ENCODE measurements around the gene SEC22C. TPM values are rescaled to one million over a fixed set of nuclear protein-coding genes. Genes with fewer than 3 reads are reported as not detected.

Gene SEC22C
- total RNA-seq, 4 donors from 2014 or later, result 22.4 to 44.4 (median 28.5) TPM

DNA sequence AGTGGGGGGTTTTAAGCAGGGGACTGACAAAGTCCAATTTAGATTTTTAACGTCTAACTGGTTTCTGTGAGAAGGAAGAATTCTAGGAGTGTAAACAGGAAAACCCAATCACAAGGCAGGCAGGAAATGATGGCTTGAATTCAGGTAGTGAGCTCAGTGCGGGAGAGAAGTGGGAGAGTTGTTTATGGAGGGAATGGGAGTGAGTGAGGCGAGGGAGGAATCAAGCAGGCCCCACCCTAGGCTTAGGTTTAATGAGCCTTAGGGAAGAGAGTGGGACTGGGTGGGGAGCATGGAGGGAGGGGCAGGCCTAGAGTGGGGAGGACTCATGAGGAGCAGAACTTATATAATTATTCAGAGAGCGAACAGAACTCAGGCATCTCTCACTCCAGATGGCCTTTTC is 61.4 kb downstream of the SEC22C start:
- Histone ChIP-seq H3K9me3 (no peaks in the 10 kb centered on the region), H3K4me1 (peaks cover 50% of the 10 kb centered on the region), H3K4me3 (no peak overlapping the region), H3K27ac (peak overlapping the region; percentile 29), H3K36me3 (peaks cover 12% of the 10 kb centered on the region), H3K27me3 (no peaks in the 10 kb centered on the region)
- WGBS, result 50% methylated on average over 4 of the region's 4 CpGs
- no peak for TF ChIP-seq POLR2A (IDR thresholded peaks at IDR 0.05)
- TF ChIP-seq EP300 (IDR thresholded peaks at IDR 0.05), result no peak
- no peak for TF ChIP-seq CTCF (IDR thresholded peaks at IDR 0.05)
- no peak for TF ChIP-seq POLR2AphosphoS5 (IDR thresholded peaks at IDR 0.05)
- no peak for DNase-seq (ENCODE audit: low spot score in 2 of 2)

DNA sequence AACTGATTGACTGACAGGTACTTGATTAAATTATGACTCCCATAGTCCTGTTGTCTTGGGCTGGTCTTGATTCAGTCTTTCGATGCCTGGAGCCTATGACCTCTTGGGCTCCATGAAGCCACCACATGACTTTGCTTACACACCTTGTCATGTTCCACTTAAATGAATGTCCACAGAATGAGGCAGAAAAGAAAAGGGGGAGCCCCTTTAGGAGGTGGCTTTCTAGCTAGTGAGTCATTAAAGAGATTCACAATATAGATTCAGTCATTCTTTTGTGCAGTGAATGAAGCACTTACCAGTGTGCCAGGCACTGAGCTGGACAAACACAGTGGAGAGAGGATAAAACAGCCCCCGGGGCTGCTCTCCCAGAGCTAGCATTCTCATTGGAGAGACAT is 62.2 kb downstream of the SEC22C start:
- DNase-seq (ENCODE audit: low spot score in 2 of 2), result no peak
- Histone ChIP-seq H3K27me3 (no peaks in the 10 kb centered on the region), H3K27ac (peak overlapping the region; percentile 29), H3K36me3 (peaks cover 12% of the 10 kb centered on the region), H3K4me1 (peaks cover 57% of the 10 kb centered on the region), H3K4me3 (no peak overlapping the region), H3K9me3 (no peaks in the 10 kb centered on the region)
- WGBS, result 86% methylated on average over 2 of the region's 2 CpGs
- TF ChIP-seq CTCF (IDR thresholded peaks at IDR 0.05) (no peak), EP300 (IDR thresholded peaks at IDR 0.05) (no peak), POLR2A (IDR thresholded peaks at IDR 0.05) (no peak), POLR2AphosphoS5 (IDR thresholded peaks at IDR 0.05) (no peak)

DNA sequence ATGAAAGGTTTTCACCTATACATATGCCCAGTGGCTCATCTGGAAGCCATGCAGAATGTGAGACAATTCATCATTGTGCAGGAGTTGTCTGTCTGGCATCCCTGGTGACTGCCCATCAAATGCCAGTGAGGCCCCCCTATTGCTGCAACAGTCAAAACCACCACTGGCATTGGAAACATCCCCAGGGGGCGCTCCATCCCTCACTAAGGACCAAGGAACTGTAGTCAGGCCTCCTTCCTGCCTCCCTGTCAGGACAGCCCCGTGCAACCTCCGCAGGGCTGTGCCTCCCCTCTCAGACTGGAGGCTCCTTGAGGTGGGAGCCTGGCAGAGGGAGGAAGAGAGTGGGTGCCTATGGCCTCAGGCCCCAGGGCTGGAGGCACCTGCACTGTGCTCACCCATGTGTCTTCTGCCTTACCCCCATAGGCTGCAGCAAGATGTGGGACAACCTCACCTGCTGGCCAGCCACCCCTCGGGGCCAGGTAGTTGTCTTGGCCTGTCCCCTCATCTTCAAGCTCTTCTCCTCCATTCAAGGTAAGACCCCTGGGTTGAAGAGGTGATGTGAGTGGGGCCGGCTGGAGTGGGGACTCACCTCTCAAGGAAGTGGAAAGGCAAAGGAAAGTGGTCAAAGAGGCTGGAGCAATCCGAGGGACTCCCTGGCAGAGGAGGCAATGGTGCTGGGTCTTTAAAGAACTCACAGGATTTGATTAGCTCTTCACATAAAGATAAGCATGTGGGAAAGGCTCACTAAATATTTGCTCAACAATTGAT is 62.8 kb downstream of the SEC22C start:
- Histone ChIP-seq H3K36me3 (peaks cover 12% of the 10 kb centered on the region), H3K4me3 (no peak overlapping the region), H3K27me3 (no peaks in the 10 kb centered on the region), H3K9me3 (no peaks in the 10 kb centered on the region), H3K4me1 (peaks cover 63% of the 10 kb centered on the region), H3K27ac (no peak overlapping the region)
- TF ChIP-seq POLR2AphosphoS5 (IDR thresholded peaks at IDR 0.05) (no peak), EP300 (IDR thresholded peaks at IDR 0.05) (no peak)
- DNase-seq (ENCODE audit: low spot score in 2 of 2), result no peak
- 92% methylated on average over 3 of the region's 6 CpGs for WGBS

- H3K27ac ChIP-seq, result peak overlapping the region; percentile 91
- no peak overlapping the region for H3K4me3 ChIP-seq
- H3K4me1 ChIP-seq, result peaks cover 77% of the 10 kb centered on the region
- no peaks in the 10 kb centered on the region for H3K36me3 ChIP-seq
- TF ChIP-seq POLR2A (IDR thresholded peaks at IDR 0.05) (no peak), POLR2AphosphoS5 (IDR thresholded peaks at IDR 0.05) (no peak), EP300 (IDR thresholded peaks at IDR 0.05) (no peak), CTCF (IDR thresholded peaks at IDR 0.05) (no peak)
- no peaks in the 10 kb centered on the region for H3K9me3 ChIP-seq
- H3K27me3 ChIP-seq, result no peaks in the 10 kb centered on the region
- no peak for DNase-seq (ENCODE audit: low spot score in 2 of 2)
- 60% methylated on average over 3 of the region's 4 CpGs for WGBS
Measured at GRCh38 chr3:42517117-42517516, 64.7 kb downstream of the SEC22C start.

- WGBS, result 63% methylated on average over 4 of the region's 5 CpGs
Measured at GRCh38 chr3:42516443-42516842, 65.3 kb downstream of the SEC22C start.

More at GRCh38 chr3:42516443-42516842, 65.3 kb downstream of the SEC22C start:
- H3K27me3 ChIP-seq, result no peaks in the 10 kb centered on the region
- H3K4me1 ChIP-seq, result peaks cover 77% of the 10 kb centered on the region
- no peaks in the 10 kb centered on the region for H3K36me3 ChIP-seq
- TF ChIP-seq POLR2A (IDR thresholded peaks at IDR 0.05) (no peak), CTCF (IDR thresholded peaks at IDR 0.05) (no peak), POLR2AphosphoS5 (IDR thresholded peaks at IDR 0.05) (no peak), EP300 (IDR thresholded peaks at IDR 0.05) (no peak)
- H3K9me3 ChIP-seq, result no peaks in the 10 kb centered on the region
- H3K4me3 ChIP-seq, result no peak overlapping the region
- no peak for DNase-seq (ENCODE audit: low spot score in 2 of 2)
- peak overlapping the region; percentile 91 for H3K27ac ChIP-seq

Data from suprapubic skin (tissue), 4 donors.